Tibial nerve (tissue), 3 donors: ENCODE results near the gene METTL16.

Source experiments
- POLR2A ChIP-seq, 2 donors: fragments of 450-650 bp; IDR thresholded peaks; one replicate each; pipeline ENCODE4 v1.6.1; 2017; ENCODE audit warnings: antibody characterized with exemption in 2 of 2, mild to moderate bottlenecking in 2 of 2, moderate library complexity in 2 of 2
- TF ChIP-seq, protein P1 (sequence below), 5 experiments: fragments of 200-600 bp in 3 of 5; fragments of 450-650 bp in 2 of 5; sonication (generic) in 3 of 5; IDR thresholded peaks; one replicate each; pipeline ENCODE4 v1.5.1; 2016 to 2019; ENCODE audit warnings: antibody characterized with exemption in 5 of 5, mild to moderate bottlenecking in 3 of 5, moderate library complexity in 2 of 5

GRCh38 chr17:2517539-2517938, 5.9 kb upstream of the METTL16 start:
- TF ChIP-seq, protein P1, sequence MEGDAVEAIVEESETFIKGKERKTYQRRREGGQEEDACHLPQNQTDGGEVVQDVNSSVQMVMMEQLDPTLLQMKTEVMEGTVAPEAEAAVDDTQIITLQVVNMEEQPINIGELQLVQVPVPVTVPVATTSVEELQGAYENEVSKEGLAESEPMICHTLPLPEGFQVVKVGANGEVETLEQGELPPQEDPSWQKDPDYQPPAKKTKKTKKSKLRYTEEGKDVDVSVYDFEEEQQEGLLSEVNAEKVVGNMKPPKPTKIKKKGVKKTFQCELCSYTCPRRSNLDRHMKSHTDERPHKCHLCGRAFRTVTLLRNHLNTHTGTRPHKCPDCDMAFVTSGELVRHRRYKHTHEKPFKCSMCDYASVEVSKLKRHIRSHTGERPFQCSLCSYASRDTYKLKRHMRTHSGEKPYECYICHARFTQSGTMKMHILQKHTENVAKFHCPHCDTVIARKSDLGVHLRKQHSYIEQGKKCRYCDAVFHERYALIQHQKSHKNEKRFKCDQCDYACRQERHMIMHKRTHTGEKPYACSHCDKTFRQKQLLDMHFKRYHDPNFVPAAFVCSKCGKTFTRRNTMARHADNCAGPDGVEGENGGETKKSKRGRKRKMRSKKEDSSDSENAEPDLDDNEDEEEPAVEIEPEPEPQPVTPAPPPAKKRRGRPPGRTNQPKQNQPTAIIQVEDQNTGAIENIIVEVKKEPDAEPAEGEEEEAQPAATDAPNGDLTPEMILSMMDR (IDR thresholded peaks at IDR 0.05) = no peak
- TF ChIP-seq POLR2A (IDR thresholded peaks at IDR 0.05) = no peak
